Peyer's patch (tissue), 4 donors: ENCODE measurements around the gene DAB1. TPM values are rescaled to one million over a fixed set of nuclear protein-coding genes. Genes with fewer than 3 reads are reported as not detected.

Source experiments
- DNase-seq, 3 donors: peaks; one replicate each; pipeline ENCODE4 v3.0.0-alpha.2; 2017 to 2019
- H3K27ac ChIP-seq, 4 donors: fragments of 200-600 bp; sonication (generic); one replicate each; pipeline ENCODE4 v1.5.1; 2016 to 2019
- H3K27me3 ChIP-seq, 2 donors: fragments of 200-600 bp; sonication (generic); one replicate each; pipeline ENCODE4 v1.5.1; 2019
- H3K36me3 ChIP-seq, 3 donors: fragments of 200-600 bp; sonication (generic); one replicate each; pipeline ENCODE4 v1.5.1; 2016 to 2019
- H3K4me1 ChIP-seq, 4 donors: fragments of 200-600 bp; sonication (generic); one replicate each; pipeline ENCODE4 v1.5.1; 2016 to 2019
- H3K4me3 ChIP-seq, 4 donors: fragments of 200-600 bp; sonication (generic); 1 replicate in 3 of 4; 2 replicates in 1 of 4; pipeline ENCODE4 v1.5.1; 2016 to 2019; ENCODE audit warnings: mild to moderate bottlenecking in 1 of 4
- H3K9me3 ChIP-seq, 4 donors: fragments of 200-600 bp; sonication (generic); one replicate each; pipeline ENCODE4 v1.5.1; 2016 to 2019; ENCODE audit warnings: mild to moderate bottlenecking in 1 of 4
- CTCF ChIP-seq, 6 experiments: fragments of 450-650 bp in 4 of 6; fragments of 200-600 bp in 2 of 6; sonication (generic) in 1 of 6; IDR thresholded peaks; one replicate each; pipeline ENCODE4 v1.5.1; 2017 to 2019; ENCODE audit warnings: antibody characterized with exemption in 6 of 6, mild to moderate bottlenecking in 3 of 6, moderate library complexity in 1 of 6
- POLR2A ChIP-seq, 2 donors: fragments of 450-650 bp; IDR thresholded peaks; one replicate each; pipeline ENCODE4 v1.5.1; 2017; ENCODE audit warnings: antibody characterized with exemption in 2 of 2, mild to moderate bottlenecking in 2 of 2, moderate library complexity in 2 of 2
- total RNA-seq, 4 donors: library from RNA; depleted of rRNA; stranded (reverse); fragments of >200 nt; gene quantifications; one replicate each; pipeline ENCODE4 v1.1.0, GENCODE V29; 2016

The DAB1 gene
- total RNA-seq, 4 donors from 2014 or later: 4.1 to 75.3 (median 63.9) TPM

- Histone ChIP-seq H3K36me3 (no peaks in the 10 kb centered on the region), H3K9me3 (no peaks in the 10 kb centered on the region), H3K4me1 (no peaks in the 10 kb centered on the region), H3K27me3 (no peaks in the 10 kb centered on the region), H3K4me3 (no peak overlapping the region), H3K27ac (no peak overlapping the region)
- TF ChIP-seq POLR2A (IDR thresholded peaks at IDR 0.05) (no peak), CTCF (IDR thresholded peaks at IDR 0.05) (no peak)
- DNase-seq: no peak
Measured at GRCh38 chr1:57401671-57402070, 22.2 kb downstream of the DAB1 start.

GRCh38 chr1:57400048-57400447, 23.8 kb downstream of the DAB1 start:
- no peaks in the 10 kb centered on the region for H3K36me3 ChIP-seq
- H3K27ac ChIP-seq: no peak overlapping the region
- TF ChIP-seq CTCF (IDR thresholded peaks at IDR 0.05) (no peak), POLR2A (IDR thresholded peaks at IDR 0.05) (no peak)
- H3K27me3 ChIP-seq: no peaks in the 10 kb centered on the region
- H3K4me1 ChIP-seq: no peaks in the 10 kb centered on the region
- H3K9me3 ChIP-seq: no peaks in the 10 kb centered on the region
- no peak overlapping the region for H3K4me3 ChIP-seq
- no peak for DNase-seq

DNA sequence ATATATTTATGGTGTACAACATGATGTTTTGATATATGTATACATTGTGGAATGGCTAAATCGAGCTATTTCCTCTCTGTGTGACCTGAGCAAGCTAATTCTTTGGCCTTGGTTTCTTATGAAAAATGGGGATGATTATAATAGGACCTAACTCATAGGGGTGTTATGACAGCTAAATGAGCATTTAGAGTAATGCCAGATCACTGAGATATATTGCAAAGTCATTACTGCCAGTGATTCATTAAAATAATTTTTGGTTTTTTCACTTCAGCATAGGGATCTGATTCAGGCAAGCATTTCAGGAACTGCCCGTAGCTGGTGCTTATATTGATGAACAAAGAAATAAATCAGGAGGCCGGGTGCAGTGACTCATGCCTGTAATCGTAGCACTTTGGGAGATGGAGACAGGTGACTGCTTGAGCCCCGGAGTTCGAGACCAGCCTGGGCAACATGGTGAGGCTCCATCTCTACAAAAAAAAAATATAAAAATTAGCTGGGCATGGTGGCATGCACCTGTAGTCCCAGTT, 30.7 kb downstream of the DAB1 start:
- Histone ChIP-seq H3K27me3 (no peaks in the 10 kb centered on the region), H3K9me3 (no peaks in the 10 kb centered on the region), H3K27ac (no peak overlapping the region), H3K4me3 (no peak overlapping the region), H3K4me1 (no peaks in the 10 kb centered on the region), H3K36me3 (no peaks in the 10 kb centered on the region)
- no peak for TF ChIP-seq CTCF (IDR thresholded peaks at IDR 0.05)
- TF ChIP-seq POLR2A (IDR thresholded peaks at IDR 0.05): no peak
- DNase-seq: no peak

DNA sequence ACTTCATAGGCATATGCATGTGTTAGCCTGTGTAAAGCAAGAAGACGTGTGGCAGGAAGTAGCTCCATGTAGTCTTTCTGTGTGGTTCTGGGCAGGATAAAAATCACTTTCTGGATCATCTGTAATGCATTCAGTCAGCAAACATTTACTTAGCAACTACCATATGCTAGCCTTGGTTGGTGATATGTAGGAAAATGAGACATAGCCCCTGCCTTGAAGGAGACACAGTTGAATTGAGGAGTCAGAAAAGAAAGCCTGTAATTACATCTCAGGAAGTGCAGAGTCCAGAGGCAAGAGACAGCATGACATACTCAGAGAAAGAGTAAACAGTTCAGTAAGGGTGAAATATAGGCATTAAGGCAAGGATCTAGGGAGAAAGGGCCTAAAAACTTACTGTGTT, 38.5 kb downstream of the DAB1 start:
- no peaks in the 10 kb centered on the region for H3K36me3 ChIP-seq
- H3K9me3 ChIP-seq: no peaks in the 10 kb centered on the region
- H3K27ac ChIP-seq: no peak overlapping the region
- TF ChIP-seq POLR2A (IDR thresholded peaks at IDR 0.05) (no peak), CTCF (IDR thresholded peaks at IDR 0.05) (no peak)
- no peak overlapping the region for H3K4me3 ChIP-seq
- no peaks in the 10 kb centered on the region for H3K27me3 ChIP-seq
- no peaks in the 10 kb centered on the region for H3K4me1 ChIP-seq
- DNase-seq: no peak

GRCh38 chr1:57384901-57385300, 39.0 kb downstream of the DAB1 start:
- H3K27me3 ChIP-seq: no peaks in the 10 kb centered on the region
- no peaks in the 10 kb centered on the region for H3K4me1 ChIP-seq
- TF ChIP-seq POLR2A (IDR thresholded peaks at IDR 0.05): no peak
- no peak for DNase-seq
- no peak overlapping the region for H3K4me3 ChIP-seq
- no peaks in the 10 kb centered on the region for H3K36me3 ChIP-seq
- H3K27ac ChIP-seq: no peak overlapping the region
- no peaks in the 10 kb centered on the region for H3K9me3 ChIP-seq

- no peak for DNase-seq
- no peaks in the 10 kb centered on the region for H3K27me3 ChIP-seq
- no peak for TF ChIP-seq CTCF (IDR thresholded peaks at IDR 0.05)
- TF ChIP-seq POLR2A (IDR thresholded peaks at IDR 0.05): no peak
- no peaks in the 10 kb centered on the region for H3K36me3 ChIP-seq
- no peak overlapping the region for H3K27ac ChIP-seq
- H3K9me3 ChIP-seq: no peaks in the 10 kb centered on the region
- no peaks in the 10 kb centered on the region for H3K4me1 ChIP-seq
- H3K4me3 ChIP-seq: no peak overlapping the region
Measured at GRCh38 chr1:57384284-57384683, 39.6 kb downstream of the DAB1 start.
